HS-5 (cell line): ENCODE measurements around the gene MED22.

Experiments
- DNase-seq: peaks from one replicate; pipeline ENCODE4 v3.0.0-alpha.2; 2012; ENCODE audit warnings: low read depth

MED22 gene

GRCh38 chr9:133355881-133356357, 8.0 kb upstream of the MED22 start:
- DNase-seq, result no peak

- DNase-seq, result no peak
Observed at GRCh38 chr9:133354766-133355165, 6.8 kb upstream of the MED22 start.

GRCh38 chr9:133353548-133353947, 5.6 kb upstream of the MED22 start:
- DNase-seq, result no peak

- no peak for DNase-seq
Observed at GRCh38 chr9:133352635-133353340, 4.9 kb upstream of the MED22 start.

- no peak for DNase-seq
Observed at GRCh38 chr9:133351908-133352634, 4.1 kb upstream of the MED22 start.

GRCh38 chr9:133351526-133351907, 3.6 kb upstream of the MED22 start:
- DNase-seq, result no peak

GRCh38 chr9:133349965-133350616, 2.2 kb upstream of the MED22 start:
- DNase-seq, result no peak

- no peak for DNase-seq
Observed at GRCh38 chr9:133348718-133349573, 1.0 kb upstream of the MED22 start.

GRCh38 chr9:133347515-133347984, 381 bp downstream of the MED22 start:
- DNase-seq, result no peak

GRCh38 chr9:133346021-133346785, 1.7 kb downstream of the MED22 start:
- DNase-seq, result no peak

- no peak for DNase-seq
Observed at GRCh38 chr9:133345596-133345995, 2.3 kb downstream of the MED22 start.

- no peak for DNase-seq
Observed at GRCh38 chr9:133344979-133345378, 3.0 kb downstream of the MED22 start.

GRCh38 chr9:133344071-133344470, 3.9 kb downstream of the MED22 start:
- DNase-seq, result no peak

- DNase-seq, result no peak
Observed at GRCh38 chr9:133342570-133342969, 5.4 kb downstream of the MED22 start.

- DNase-seq, result no peak
Observed at GRCh38 chr9:133342069-133342406, 5.9 kb downstream of the MED22 start.

- DNase-seq, result no peak
Observed at GRCh38 chr9:133341369-133342068, 6.4 kb downstream of the MED22 start.

GRCh38 chr9:133340916-133341315, 7.0 kb downstream of the MED22 start:
- DNase-seq, result no peak

- no peak for DNase-seq
Observed at GRCh38 chr9:133340256-133340655, 7.7 kb downstream of the MED22 start.

GRCh38 chr9:133339641-133340040, 8.3 kb downstream of the MED22 start:
- DNase-seq, result no peak

- peak; percentile 49 for DNase-seq
Observed at GRCh38 chr9:133335924-133336811, 11.8 kb downstream of the MED22 start, which contains the start of gene SURF6. Gene SURF6 (minus strand): TSS chr9:133336188. CDS start chr9:133336132, 56 bp downstream.
